AG09309 (cell line): ENCODE data around the gene IGFN1.

ENCODE experiments used
- DNase-seq: peaks from one replicate; pipeline ENCODE4 v3.0.0-alpha.2; 2010; ENCODE audit warnings: low read depth
- H3K4me3 ChIP-seq: 2 replicates; pipeline ENCODE4 v1.5.1; 2011; ENCODE audit warnings: mild to moderate bottlenecking, low read depth, low read length, moderate library complexity; ENCODE audit not compliant: control insufficient read depth
- CTCF ChIP-seq: IDR thresholded peaks from 2 replicates; pipeline ENCODE4 v1.5.1; 2011; ENCODE audit warnings: mild to moderate bottlenecking, low read depth, low read length, inconsistent platforms; ENCODE audit not compliant: insufficient read depth, control insufficient read depth; ENCODE audit errors: missing control alignments

The IGFN1 gene

GRCh38 chr1:201178718-201179117 lies 11.9 kb upstream of the IGFN1 start:
- TF ChIP-seq CTCF = no peak
- H3K4me3 ChIP-seq = no peak overlapping the region
- DNase-seq = no peak

- no peak overlapping the region for H3K4me3 ChIP-seq
- no peak for DNase-seq
- no peak for TF ChIP-seq CTCF
Measured at GRCh38 chr1:201180141-201180540, 10.5 kb upstream of the IGFN1 start.

- no peak overlapping the region for H3K4me3 ChIP-seq
- no peak for TF ChIP-seq CTCF
- DNase-seq = no peak
Measured at GRCh38 chr1:201180901-201181300, 9.7 kb upstream of the IGFN1 start.

DNA sequence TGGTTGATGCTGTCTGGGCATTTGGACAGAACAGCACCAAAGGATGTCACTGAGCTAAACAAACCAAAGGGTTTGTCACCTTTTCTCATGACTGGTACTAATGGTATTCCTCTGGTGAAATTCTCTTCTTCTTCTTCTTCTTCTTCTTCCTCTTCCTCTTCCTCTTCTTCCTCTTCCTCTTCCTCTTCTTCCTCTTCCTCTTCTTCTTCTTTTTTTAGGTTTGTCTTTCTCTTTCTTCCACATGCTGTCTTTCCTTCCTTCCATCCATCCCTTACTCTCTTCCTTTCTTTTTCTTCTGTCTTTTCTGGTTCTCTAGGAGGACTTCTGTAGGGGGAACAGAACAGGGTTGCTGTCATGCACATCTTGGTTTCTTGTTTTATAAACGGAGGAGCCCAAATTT lies 9.3 kb upstream of the IGFN1 start:
- no peak for DNase-seq
- TF ChIP-seq CTCF = no peak
- H3K4me3 ChIP-seq = no peak overlapping the region

DNA sequence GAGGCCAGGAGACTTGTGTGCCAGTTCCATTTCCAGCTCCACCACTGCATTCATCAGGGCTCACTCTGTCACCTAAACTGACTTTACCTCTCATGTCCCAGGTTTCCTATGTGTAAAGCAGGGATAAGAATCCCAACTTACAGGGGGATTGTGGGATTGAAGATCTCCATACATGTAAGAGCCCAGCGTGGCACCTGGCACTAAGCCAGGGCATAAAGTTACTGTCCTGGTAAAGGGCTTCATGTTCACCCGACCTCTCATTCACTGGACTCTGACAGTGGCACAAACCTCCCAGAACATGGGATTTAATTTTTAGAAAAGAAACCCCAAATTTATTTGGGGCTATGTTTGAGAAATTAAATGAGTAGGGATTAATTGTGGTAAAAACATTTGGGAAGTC lies 8.9 kb upstream of the IGFN1 start:
- H3K4me3 ChIP-seq = no peak overlapping the region
- TF ChIP-seq CTCF = no peak
- DNase-seq = no peak

DNA sequence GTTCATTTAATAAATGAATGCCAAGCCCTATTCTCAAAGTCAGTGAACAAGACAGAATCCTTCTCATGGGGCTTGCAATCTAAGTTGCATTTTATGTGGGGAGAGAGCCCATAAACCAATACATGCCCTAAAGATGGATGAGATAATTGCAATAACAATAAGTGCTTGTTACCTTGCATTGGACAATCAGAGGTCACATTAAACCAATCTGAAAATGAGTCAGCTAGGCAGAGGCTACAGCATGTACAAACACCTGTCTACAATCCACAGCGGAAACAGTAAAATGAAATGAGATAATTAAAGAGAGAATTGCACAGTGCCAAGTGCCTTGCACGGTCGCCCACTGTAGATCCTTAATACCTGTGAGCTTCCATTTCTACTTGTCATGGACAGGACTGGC lies 7.4 kb upstream of the IGFN1 start:
- no peak overlapping the region for H3K4me3 ChIP-seq
- no peak for DNase-seq
- TF ChIP-seq CTCF = no peak

DNA sequence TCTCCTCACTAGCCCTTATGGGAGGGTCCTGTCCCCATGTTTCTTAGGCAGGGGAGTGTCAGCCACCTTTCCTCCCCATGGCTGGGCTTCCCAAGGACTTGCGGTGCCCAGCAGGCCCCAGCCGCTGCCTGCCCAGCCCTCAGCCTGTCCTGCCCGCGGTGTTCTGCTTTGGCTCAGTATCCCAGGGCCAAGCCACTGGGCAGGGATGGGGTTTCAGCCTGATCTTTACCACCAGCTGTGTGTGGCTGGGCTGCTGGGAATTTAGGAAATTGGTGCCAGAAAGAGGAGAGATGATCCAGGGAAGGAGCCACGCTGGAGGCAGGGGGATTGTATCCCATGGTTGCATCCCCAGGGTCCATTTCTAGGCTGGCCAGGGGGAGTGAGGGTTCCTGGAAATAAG lies 6.9 kb upstream of the IGFN1 start:
- no peak overlapping the region for H3K4me3 ChIP-seq
- no peak for TF ChIP-seq CTCF
- DNase-seq = no peak
